Measurements from ENCODE around the gene CNTN1. TPM values are rescaled to one million over a fixed set of nuclear protein-coding genes. Genes with fewer than 3 reads are reported as not detected.

CNTN1 gene
- total and polyA plus RNA-seq, 9 of the 15 experiments (the other 6 are each of a cell fraction or from before 2014, with no cell fraction given), result 0.16 TPM; not detected in 8

- no peaks in the 10 kb centered on the region for H3K9me3 ChIP-seq (replicated peaks; ENCODE audit: control insufficient read depth, insufficient read depth, low read depth, low read length)
- FAIRE-seq, result no peak
- no peak overlapping the region for H2AFZ ChIP-seq (ENCODE audit: low read depth, low read length)
- H3K4me2 ChIP-seq (ENCODE audit: insufficient read depth, low read length), result no peak overlapping the region
- CTCF ChIA-PET (ENCODE audit: low intra/inter-chr PET ratio), result no interaction called here
- BruUV-seq (replicated peaks), result no TSS peak
- H3K79me2 ChIP-seq (ENCODE audit: control insufficient read depth, insufficient read depth, low read length), result no peaks in the 10 kb centered on the region
- no peak overlapping the region for H3K9ac ChIP-seq (ENCODE audit: insufficient read depth in 1 of 2, low read depth in 2 of 2, low read length in 2 of 2)
- H3K4me3 ChIP-seq, result no peak overlapping the region
- no peaks in the 10 kb centered on the region for H3K4me1 ChIP-seq (replicated peaks in 1 of 2; ENCODE audit: control insufficient read depth in 2 of 2, insufficient read depth in 2 of 2, low read length in 2 of 2)
- no peaks in the 10 kb centered on the region for H3K27me3 ChIP-seq (ENCODE audit: control insufficient read depth in 2 of 2, insufficient read depth in 2 of 2, low read length in 2 of 2)
- no peak overlapping the region for H3K27ac ChIP-seq (ENCODE audit: extremely low read depth, low read depth, low read length)
- DNase-seq (ENCODE audit: extremely low read depth in 1 of 4, low spot score in 3 of 4), result no peak
- intact Hi-C loops (cut with micrococcal nuclease), result no loop called here
- 0% methylated on average over 2 of the region's 2 CpGs for WGBS (ENCODE audit: insufficient coverage, low coverage, missing lambda C conversion rate)
- no peak for ATAC-seq
- POLR2A ChIA-PET, result no interaction called here
- no peaks in the 10 kb centered on the region for H3K9me1 ChIP-seq (ENCODE audit: control insufficient read depth, insufficient read depth, low read length)
- no peaks in the 10 kb centered on the region for H3K36me3 ChIP-seq (ENCODE audit: control insufficient read depth, insufficient read depth, low read length)
- H4K20me1 ChIP-seq (replicated peaks; ENCODE audit: control insufficient read depth, insufficient read depth, low read length), result no peaks in the 10 kb centered on the region
- in situ Hi-C loops (cut with MboI), result no loop called here
- TF ChIP-seq TAF15 (IDR thresholded peaks at IDR 0.05; ENCODE audit: low read depth, low read length) (no peak), RBM15 (IDR thresholded peaks at IDR 0.05; ENCODE audit: insufficient read depth, low read length) (no peak), ZC3H8 (IDR thresholded peaks at IDR 0.05) (no peak), RBBP5 (IDR thresholded peaks at IDR 0.05; ENCODE audit: borderline replicate concordance, insufficient read depth, low read length, poor library complexity, severe bottlenecking) (no peak), ZBTB40 (IDR thresholded peaks at IDR 0.05) (no peak), ZBTB40 (CRISPR knock-in tag; IDR thresholded peaks at IDR 0.05) (no peak), EZH2 (IDR thresholded peaks at IDR 0.05; ENCODE audit: borderline replicate concordance, low read depth, low read length) (no peak), GATAD2B (IDR thresholded peaks at IDR 0.05; ENCODE audit: borderline replicate concordance) (no peak), MITF (IDR thresholded peaks at IDR 0.05) (no peak), MIER1 (IDR thresholded peaks at IDR 0.05; ENCODE audit: low read depth) (no peak), ZBTB34 (CRISPR knock-in tag; IDR thresholded peaks at IDR 0.05) (no peak), KLF10 (CRISPR knock-in tag; IDR thresholded peaks at IDR 0.05) (no peak)
Observed at GRCh38 chr12:40988824-40989223, 296.6 kb downstream of the CNTN1 start.
